Glomerular endothelial cell (primary cell): ENCODE results near the gene ALG10B. TPM values are rescaled to one million over a fixed set of nuclear protein-coding genes. Genes with fewer than 3 reads are reported as not detected.
"Not testable (repeated sequence)": the region's sequence is repeated elsewhere in the genome, so short reads cannot be mapped to it uniquely, and the experiment has no call there.

ENCODE experiments used
- DNase-seq: peaks from one replicate; pipeline ENCODE4 v3.0.0-alpha.2; 2011; ENCODE audit warnings: low read depth, low spot score; ENCODE audit errors: extremely low read depth
- total RNA-seq: library from RNA; depleted of rRNA; stranded (reverse); fragments of >200 nt; gene quantifications from 2 replicates; pipeline ENCODE4 v1.2.3, GENCODE V29; 2015

ALG10B gene
- total RNA-seq = 4.1 and 5.3 TPM in 2 replicates

GRCh38 chr12:38316391-38317129, at the start of gene ALG10B:
ALG10B (plus strand) TSS chr12:38316774; CDS start chr12:38316894, 120 bp downstream.
- peak; percentile 91 for DNase-seq

- DNase-seq = no peak
Measured at GRCh38 chr12:38268612-38269011, 48.0 kb upstream of the ALG10B start.

- DNase-seq = no peak
Measured at GRCh38 chr12:38269897-38270296, 46.7 kb upstream of the ALG10B start.

- DNase-seq = no peak
Measured at GRCh38 chr12:38279756-38280155, 36.8 kb upstream of the ALG10B start.

- no peak for DNase-seq
Measured at GRCh38 chr12:38282886-38283285, 33.7 kb upstream of the ALG10B start.

GRCh38 chr12:38289396-38289795, 27.2 kb upstream of the ALG10B start:
- DNase-seq = no peak

- DNase-seq = no peak
Measured at GRCh38 chr12:38291160-38291559, 25.4 kb upstream of the ALG10B start.

GRCh38 chr12:38302972-38303371, 13.6 kb upstream of the ALG10B start:
- not testable (repeated sequence) for DNase-seq

GRCh38 chr12:38321966-38322365, 5.4 kb downstream of the ALG10B start:
- DNase-seq = not testable (repeated sequence)

- DNase-seq = no peak
Measured at GRCh38 chr12:38324912-38325311, 8.3 kb downstream of the ALG10B start.

GRCh38 chr12:38327356-38327755, 10.8 kb downstream of the ALG10B start:
- no peak for DNase-seq

GRCh38 chr12:38328306-38328895, 11.8 kb downstream of the ALG10B start:
- peak; percentile 25 for DNase-seq

GRCh38 chr12:38330414-38330813, 13.8 kb downstream of the ALG10B start:
- not testable (repeated sequence) for DNase-seq

- no peak for DNase-seq
Measured at GRCh38 chr12:38332814-38333213, 16.2 kb downstream of the ALG10B start.

- no peak for DNase-seq
Measured at GRCh38 chr12:38342444-38342843, 25.9 kb downstream of the ALG10B start.

- DNase-seq = not testable (repeated sequence)
Measured at GRCh38 chr12:38343256-38343655, 26.7 kb downstream of the ALG10B start.

- not testable (repeated sequence) for DNase-seq
Measured at GRCh38 chr12:38343916-38344315, 27.3 kb downstream of the ALG10B start.

GRCh38 chr12:38350342-38351174, 34.0 kb downstream of the ALG10B start:
- DNase-seq = no peak

- not testable (repeated sequence) for DNase-seq
Measured at GRCh38 chr12:38351175-38351508, 34.6 kb downstream of the ALG10B start.

- DNase-seq = no peak
Measured at GRCh38 chr12:38367506-38367905, 50.9 kb downstream of the ALG10B start.

- no peak for DNase-seq
Measured at GRCh38 chr12:38370311-38370710, 53.7 kb downstream of the ALG10B start.

- no peak for DNase-seq
Measured at GRCh38 chr12:38373784-38374183, 57.2 kb downstream of the ALG10B start.
